H1 (cell line): ENCODE measurements around the gene FOXC1. TPM values are rescaled to one million over a fixed set of nuclear protein-coding genes. Genes with fewer than 3 reads are reported as not detected.

Experiments
- CTCF ChIA-PET: fragments of 300-600 bp; sonication (Branson Sonifier 250); formaldehyde crosslinking; loops from one replicate; lab custom pipeline; 2021; ENCODE audit not compliant: partially characterized antibody; lab: Charles Lee
- POLR2A ChIA-PET: fragments of 300-600 bp; sonication (Branson Sonifier 250); formaldehyde crosslinking; loops from one replicate; lab custom pipeline; 2021; ENCODE audit warnings: inconsistent platforms; ENCODE audit not compliant: partially characterized antibody; lab: Charles Lee
- DNase-seq, 2 experiments: peaks; one replicate each; pipeline versions ENCODE4 v3.0.0 to v3.0.0-alpha.2; 2010 to 2022; ENCODE audit warnings: low spot score in 2 of 2, low read depth in 1 of 2, mixed read lengths in 1 of 2
- FAIRE-seq: peaks from 2 replicates; lab custom pipeline; 2011; peaks lifted over from hg19 to GRCh38; lab: Jason Lieb, UNC
- H2AFZ ChIP-seq: 2 replicates; pipeline ENCODE4 v1.8.1; 2012; ENCODE audit warnings: low read length, inconsistent platforms
- H2AK5ac ChIP-seq: 2 replicates; pipeline ENCODE4 v1.6.1; 2013; ENCODE audit warnings: low read depth, low read length
- H2BK120ac ChIP-seq: replicated peaks from 2 replicates; pipeline ENCODE3; 2013; ENCODE audit warnings: low read depth, low read length, inconsistent platforms
- H2BK12ac ChIP-seq: 2 replicates; pipeline ENCODE4 v1.6.1; 2013; ENCODE audit warnings: low read depth, low read length
- H2BK15ac ChIP-seq: 2 replicates; pipeline ENCODE4 v1.6.1; 2013; ENCODE audit warnings: low read length
- H2BK20ac ChIP-seq: 2 replicates; pipeline ENCODE4 v1.6.1; 2013; ENCODE audit warnings: low read length
- H2BK5ac ChIP-seq: 2 replicates; pipeline ENCODE4 v1.6.1; 2013; ENCODE audit warnings: low read depth, low read length
- H3K14ac ChIP-seq: 2 replicates; pipeline ENCODE4 v1.6.1; 2013; ENCODE audit warnings: inconsistent platforms; ENCODE audit not compliant: insufficient read length
- H3K18ac ChIP-seq: 2 replicates; pipeline ENCODE4 v1.6.1; 2013; ENCODE audit warnings: low read length; ENCODE audit errors: extremely low read depth
- H3K23ac ChIP-seq: 2 replicates; pipeline ENCODE4 v1.6.1; 2013; ENCODE audit warnings: inconsistent platforms; ENCODE audit not compliant: insufficient read length
- H3K23me2 ChIP-seq: 2 replicates; pipeline ENCODE4 v1.6.1; 2013; ENCODE audit warnings: low read depth, low read length
- H3K27ac ChIP-seq: 2 replicates; pipeline ENCODE4 v1.6.1; 2011; ENCODE audit warnings: low read depth, low read length, inconsistent platforms
- H3K27me3 ChIP-seq, 4 experiments: replicated peaks in 1 of 4; 1 replicate in 1 of 4; 2 replicates in 3 of 4; pipeline versions ENCODE4 v1.6.1 to v1.8.1; 2011 to 2013; ENCODE audit warnings: low read length in 3 of 4, mild to moderate bottlenecking in 3 of 4, inconsistent platforms in 2 of 4, mixed read lengths in 2 of 4, moderate library complexity in 1 of 4; ENCODE audit not compliant: control insufficient read depth in 3 of 4, insufficient read depth in 3 of 4; ENCODE audit errors: extremely low read depth in 1 of 4
- H3K36me3 ChIP-seq, 4 experiments: 2 replicates each; pipeline versions ENCODE4 v1.6.1 to v1.8.1; 2011 to 2013; ENCODE audit warnings: mild to moderate bottlenecking in 4 of 4, low read length in 3 of 4, moderate library complexity in 2 of 4, control low read depth in 1 of 4, inconsistent platforms in 1 of 4; ENCODE audit not compliant: insufficient read depth in 4 of 4, control insufficient read depth in 2 of 4
- H3K4ac ChIP-seq: replicated peaks from 2 replicates; pipeline ENCODE3; 2013; ENCODE audit warnings: low read length, low read depth, mixed read lengths, inconsistent platforms; ENCODE audit not compliant: insufficient read length
- H3K4me1 ChIP-seq, 4 experiments: replicated peaks in 1 of 4; 1 replicate in 1 of 4; 2 replicates in 3 of 4; pipeline versions ENCODE4 v1.6.1 to v1.8.1; 2011 to 2013; ENCODE audit warnings: low read length in 3 of 4, inconsistent platforms in 2 of 4, mixed read lengths in 1 of 4; ENCODE audit not compliant: insufficient read depth in 4 of 4, control insufficient read depth in 3 of 4
- H3K4me2 ChIP-seq, 2 experiments: 2 replicates each; pipeline versions ENCODE4 v1.6.1 to v1.8.1; 2011 to 2013; ENCODE audit warnings: low read depth in 2 of 2, low read length in 2 of 2, control low read depth in 1 of 2, inconsistent platforms in 1 of 2, mild to moderate bottlenecking in 1 of 2; ENCODE audit not compliant: insufficient read depth in 1 of 2
- H3K4me3 ChIP-seq, 4 experiments: fragments of 200-600, 300-600 bp in 1 of 4; sonication (generic), shearing (Covaris generic), sonication (Bioruptor Twin) in 1 of 4; 2 replicates each; pipeline versions ENCODE4 v1.5.1 to v1.8.1; 2011 to 2016; ENCODE audit warnings: low read length in 4 of 4, low read depth in 3 of 4, control low read depth in 2 of 4, inconsistent platforms in 2 of 4, mild to moderate bottlenecking in 2 of 4, mixed read lengths in 1 of 4, moderate library complexity in 1 of 4; ENCODE audit not compliant: insufficient read depth in 2 of 4; ENCODE audit errors: extremely low read depth in 1 of 4
- H3K56ac ChIP-seq: replicated peaks from 2 replicates; pipeline ENCODE3; 2013; ENCODE audit warnings: low read depth, mild to moderate bottlenecking, mixed read lengths, low read length, inconsistent platforms; ENCODE audit not compliant: insufficient read length
- H3K79me1 ChIP-seq: 2 replicates; pipeline ENCODE4 v1.6.1; 2013; ENCODE audit warnings: low read depth, low read length, control low read depth
- H3K79me2 ChIP-seq, 2 experiments: 2 replicates each; pipeline versions ENCODE4 v1.6.1 to v1.8.1; 2012 to 2013; ENCODE audit warnings: low read length in 2 of 2, mild to moderate bottlenecking in 2 of 2, inconsistent platforms in 1 of 2; ENCODE audit not compliant: insufficient read depth in 2 of 2, control insufficient read depth in 1 of 2
- H3K9ac ChIP-seq, 4 experiments: replicated peaks in 1 of 4; 1 replicate in 1 of 4; 2 replicates in 3 of 4; pipeline versions ENCODE4 v1.6.1 to v1.8.1; 2011 to 2013; ENCODE audit warnings: low read depth in 3 of 4, low read length in 3 of 4, control low read depth in 2 of 4, mild to moderate bottlenecking in 2 of 4, moderate library complexity in 2 of 4, inconsistent platforms in 1 of 4; ENCODE audit errors: extremely low read depth in 1 of 4
- H3K9me3 ChIP-seq, 2 experiments: 2 replicates each; pipeline versions ENCODE4 v1.6.1 to v1.8.1; 2012 to 2013; ENCODE audit warnings: mild to moderate bottlenecking in 2 of 2, moderate library complexity in 2 of 2, control low read depth in 1 of 2, inconsistent platforms in 1 of 2, low read depth in 1 of 2, low read length in 1 of 2, mixed read lengths in 1 of 2; ENCODE audit not compliant: insufficient read depth in 2 of 2
- H4K20me1 ChIP-seq, 2 experiments: replicated peaks in 1 of 2; 2 replicates each; pipeline versions ENCODE3 to v1.8.1; 2011 to 2013; ENCODE audit warnings: inconsistent platforms in 2 of 2, low read length in 2 of 2, mild to moderate bottlenecking in 1 of 2; ENCODE audit not compliant: insufficient read depth in 2 of 2, control insufficient read depth in 1 of 2
- H4K5ac ChIP-seq: 2 replicates; pipeline ENCODE4 v1.6.1; 2013; ENCODE audit warnings: low read length, low read depth, mixed read lengths, inconsistent platforms; ENCODE audit not compliant: insufficient read length
- H4K8ac ChIP-seq: 2 replicates; pipeline ENCODE4 v1.8.0; 2013; ENCODE audit warnings: mild to moderate bottlenecking, moderate library complexity, low read length, inconsistent platforms; ENCODE audit not compliant: insufficient read depth; ENCODE audit errors: extremely low read depth
- H4K91ac ChIP-seq: replicated peaks from 2 replicates; pipeline ENCODE3; 2013; ENCODE audit warnings: low read length, mixed read lengths, inconsistent platforms; ENCODE audit not compliant: insufficient read length
- ATF3 ChIP-seq: IDR thresholded peaks from 2 replicates; pipeline ENCODE4 v1.6.1; 2011; ENCODE audit warnings: low read depth, mild to moderate bottlenecking, low read length; ENCODE audit not compliant: insufficient read depth
- WGBS, 2 experiments: shearing (Covaris generic) in 1 of 2; methylation state at CpG; one replicate each; pipeline versions ENCODE4 v1.1.6 to v1.1.7; 2013 to 2015; ENCODE audit warnings: low lambda C conversion rate in 2 of 2, mixed read lengths in 2 of 2, inconsistent platforms in 1 of 2, low coverage in 1 of 2, missing lambda C conversion rate in 1 of 2; ENCODE audit not compliant: insufficient replicate concordance in 2 of 2, insufficient coverage in 1 of 2, insufficient read length in 1 of 2; ENCODE audit errors: extremely low coverage in 1 of 2, missing lambda C conversion rate in 1 of 2; 5-methylcytosine and 5-hydroxymethylcytosine counted together
- polyA plus RNA-seq, 7 experiments: library from polyadenylated mRNA; depleted of rRNA in 3 of 7; stranded (reverse) in 5 of 7; unstranded in 2 of 7; fragments of >200 nt in 5 of 7; fragments of 200-250 nt in 2 of 7; gene quantifications; 1 replicate in 5 of 7; 2 replicates in 1 of 7; 4 replicates in 1 of 7; pipeline versions ENCODE4 v1.2.1 to v1.2.3, GENCODE V29; 2011 to 2013; ENCODE audit warnings: missing spikeins in 2 of 7, mixed read lengths in 2 of 7
- total RNA-seq: library from RNA; stranded (reverse); fragmentation: NEBNext Ultra II Directional; extraction: Animal tissue kit (Norgen Biotek cat#: 25700); gene quantifications from 2 replicates; pipeline ENCODE4 v1.2.1, GENCODE V29; 2021

The FOXC1 gene
- total and polyA plus RNA-seq, 2 of the 8 experiments (the other 6 are each of a cell fraction or from before 2014, with no cell fraction given), result 0.22 TPM; not detected in 1

GRCh38 chr6:1633366-1634021 is 23.8 kb downstream of the FOXC1 start:
- Histone ChIP-seq H3K4me1 (no peaks in the 10 kb centered on the region), H4K8ac (no peak overlapping the region), H3K9me3 (no peaks in the 10 kb centered on the region), H3K79me2 (no peaks in the 10 kb centered on the region), H3K9ac (no peak overlapping the region), H2BK120ac (no peak overlapping the region), H2BK12ac (no peak overlapping the region), H3K79me1 (no peaks in the 10 kb centered on the region; the same call in 1 of the 2 replicates), H3K23ac (no peak overlapping the region), H4K5ac (no peak overlapping the region), H4K20me1 (no peaks in the 10 kb centered on the region), H3K4ac (no peak overlapping the region), H3K4me2 (no peak overlapping the region), H2AFZ (no peak overlapping the region), H3K56ac (no peak overlapping the region), H3K18ac (no peak overlapping the region), H3K4me3 (no peak overlapping the region), H4K91ac (no peak overlapping the region), H2BK5ac (no peak overlapping the region), H3K27ac (no peak overlapping the region), H3K14ac (no peak overlapping the region), H2BK15ac (no peak overlapping the region), H3K36me3 (no peaks in the 10 kb centered on the region), H2AK5ac (no peak overlapping the region), H3K23me2 (no peaks in the 10 kb centered on the region; the same call in 1 of the 2 replicates), H3K27me3 (peaks cover 1 to 12% (median 8%) of the 10 kb centered on the region in 4 experiments; a peak in 5 of 7 replicates), H2BK20ac (no peak overlapping the region)
- DNase-seq (no peak), FAIRE-seq (no peak)
- POLR2A ChIA-PET, result interaction anchor here (0.6 kb wide), 1 partner anchor 219 kb away, joined by 4 read pairs; no protein-coding TSS in a partner anchor
- CTCF ChIA-PET, result interaction anchor here (0.8 to 1.0 kb wide), 2 partner anchors 21 to 39 kb away, joined by 3 to 4 read pairs; no protein-coding TSS in a partner anchor
- 91% methylated on average over 16 of the region's 16 CpGs; no CpG with 5 or more reads in 1 of the 2 experiments for WGBS, 2 experiments
- no peak for TF ChIP-seq ATF3
